Ishikawa (cell line): ENCODE results near the gene CNIH1.

Experiments
- CEBPB ChIP-seq: IDR thresholded peaks from 2 replicates; pipeline ENCODE4 v1.6.1; 2012
- CREB1 ChIP-seq: IDR thresholded peaks from 2 replicates; pipeline ENCODE4 v1.6.1; 2012; ENCODE audit warnings: low read depth
- EGR1 ChIP-seq: IDR thresholded peaks from 2 replicates; pipeline ENCODE4 v1.6.1; 2012
- EP300 ChIP-seq: IDR thresholded peaks from 2 replicates; pipeline ENCODE4 v1.6.1; 2012; ENCODE audit warnings: borderline replicate concordance
- FOXM1 ChIP-seq: IDR thresholded peaks from 2 replicates; pipeline ENCODE4 v1.6.1; 2012; ENCODE audit warnings: low read depth, borderline replicate concordance
- NFIC ChIP-seq: IDR thresholded peaks from 2 replicates; pipeline ENCODE4 v1.6.1; 2012
- RAD21 ChIP-seq: IDR thresholded peaks from 2 replicates; pipeline ENCODE4 v1.6.1; 2012; ENCODE audit warnings: low read depth
- TAF1 ChIP-seq: IDR thresholded peaks from 2 replicates; pipeline ENCODE4 v1.6.1; 2012; ENCODE audit warnings: low read depth, mild to moderate bottlenecking
- TCF12 ChIP-seq: IDR thresholded peaks from 2 replicates; pipeline ENCODE4 v1.6.1; 2012; ENCODE audit warnings: low read depth
- TEAD4 ChIP-seq: IDR thresholded peaks from 2 replicates; pipeline ENCODE4 v1.6.1; 2012
- USF1 ChIP-seq: IDR thresholded peaks from 2 replicates; pipeline ENCODE4 v1.6.1; 2012
- YY1 ChIP-seq: IDR thresholded peaks from 2 replicates; pipeline ENCODE4 v1.6.1; 2012; ENCODE audit warnings: low read depth
- ZBTB7A ChIP-seq: IDR thresholded peaks from 2 replicates; pipeline ENCODE4 v1.6.1; 2012; ENCODE audit warnings: low read depth
- TF ChIP-seq, protein P1 (sequence below): IDR thresholded peaks from 2 replicates; pipeline ENCODE4 v1.6.1; 2012; ENCODE audit warnings: low read depth, mild to moderate bottlenecking
- TF ChIP-seq, protein P2 (sequence below): IDR thresholded peaks from 2 replicates; pipeline ENCODE4 v1.6.1; 2012

The CNIH1 gene

GRCh38 chr14:54443981-54444380, 2.8 kb upstream of the CNIH1 start:
- no peak for TF ChIP-seq EGR1
- TF ChIP-seq RAD21, result no peak
- no peak for TF ChIP-seq TEAD4
- no peak for TF ChIP-seq TAF1
- TF ChIP-seq FOXM1, result no peak
- no peak for TF ChIP-seq TCF12
- TF ChIP-seq, protein P1, sequence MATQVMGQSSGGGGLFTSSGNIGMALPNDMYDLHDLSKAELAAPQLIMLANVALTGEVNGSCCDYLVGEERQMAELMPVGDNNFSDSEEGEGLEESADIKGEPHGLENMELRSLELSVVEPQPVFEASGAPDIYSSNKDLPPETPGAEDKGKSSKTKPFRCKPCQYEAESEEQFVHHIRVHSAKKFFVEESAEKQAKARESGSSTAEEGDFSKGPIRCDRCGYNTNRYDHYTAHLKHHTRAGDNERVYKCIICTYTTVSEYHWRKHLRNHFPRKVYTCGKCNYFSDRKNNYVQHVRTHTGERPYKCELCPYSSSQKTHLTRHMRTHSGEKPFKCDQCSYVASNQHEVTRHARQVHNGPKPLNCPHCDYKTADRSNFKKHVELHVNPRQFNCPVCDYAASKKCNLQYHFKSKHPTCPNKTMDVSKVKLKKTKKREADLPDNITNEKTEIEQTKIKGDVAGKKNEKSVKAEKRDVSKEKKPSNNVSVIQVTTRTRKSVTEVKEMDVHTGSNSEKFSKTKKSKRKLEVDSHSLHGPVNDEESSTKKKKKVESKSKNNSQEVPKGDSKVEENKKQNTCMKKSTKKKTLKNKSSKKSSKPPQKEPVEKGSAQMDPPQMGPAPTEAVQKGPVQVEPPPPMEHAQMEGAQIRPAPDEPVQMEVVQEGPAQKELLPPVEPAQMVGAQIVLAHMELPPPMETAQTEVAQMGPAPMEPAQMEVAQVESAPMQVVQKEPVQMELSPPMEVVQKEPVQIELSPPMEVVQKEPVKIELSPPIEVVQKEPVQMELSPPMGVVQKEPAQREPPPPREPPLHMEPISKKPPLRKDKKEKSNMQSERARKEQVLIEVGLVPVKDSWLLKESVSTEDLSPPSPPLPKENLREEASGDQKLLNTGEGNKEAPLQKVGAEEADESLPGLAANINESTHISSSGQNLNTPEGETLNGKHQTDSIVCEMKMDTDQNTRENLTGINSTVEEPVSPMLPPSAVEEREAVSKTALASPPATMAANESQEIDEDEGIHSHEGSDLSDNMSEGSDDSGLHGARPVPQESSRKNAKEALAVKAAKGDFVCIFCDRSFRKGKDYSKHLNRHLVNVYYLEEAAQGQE, result no peak
- TF ChIP-seq USF1, result no peak
- TF ChIP-seq, protein P2, sequence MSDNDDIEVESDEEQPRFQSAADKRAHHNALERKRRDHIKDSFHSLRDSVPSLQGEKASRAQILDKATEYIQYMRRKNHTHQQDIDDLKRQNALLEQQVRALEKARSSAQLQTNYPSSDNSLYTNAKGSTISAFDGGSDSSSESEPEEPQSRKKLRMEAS, result no peak
- TF ChIP-seq NFIC, result no peak
- TF ChIP-seq CEBPB, result no peak
- no peak for TF ChIP-seq EP300
- no peak for TF ChIP-seq YY1
- TF ChIP-seq ZBTB7A, result no peak
- TF ChIP-seq CREB1, result no peak

DNA sequence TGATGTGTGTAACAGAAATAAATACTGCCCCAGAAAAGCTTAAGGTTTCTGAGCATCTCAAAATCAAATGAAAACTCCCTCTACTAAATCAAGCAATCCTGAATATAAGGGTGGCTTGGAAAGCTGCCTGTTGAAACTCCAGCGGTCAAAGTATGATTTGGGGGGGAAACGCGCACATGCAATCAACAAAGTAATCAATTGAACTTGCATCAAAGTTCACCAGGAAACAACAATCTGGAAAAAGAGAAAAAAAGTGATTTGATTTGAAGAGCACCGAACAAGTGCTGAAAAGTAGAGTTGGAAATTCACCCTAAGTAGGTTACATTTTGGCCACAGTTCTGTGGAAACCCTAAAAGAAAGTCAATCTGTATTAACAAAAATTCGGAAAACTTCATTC, 700 bp downstream of the CNIH1 start:
- TF ChIP-seq FOXM1, result no peak
- no peak for TF ChIP-seq USF1
- no peak for TF ChIP-seq CEBPB
- TF ChIP-seq, protein P1, result no peak
- no peak for TF ChIP-seq YY1
- no peak for TF ChIP-seq EGR1
- no peak for TF ChIP-seq TAF1

GRCh38 chr14:54440037-54440436, 1.1 kb downstream of the CNIH1 start:
- no peak for TF ChIP-seq YY1
- no peak for TF ChIP-seq CEBPB
- TF ChIP-seq TAF1, result no peak
- TF ChIP-seq, protein P2, result no peak
- TF ChIP-seq FOXM1, result no peak
- no peak for TF ChIP-seq TCF12

DNA sequence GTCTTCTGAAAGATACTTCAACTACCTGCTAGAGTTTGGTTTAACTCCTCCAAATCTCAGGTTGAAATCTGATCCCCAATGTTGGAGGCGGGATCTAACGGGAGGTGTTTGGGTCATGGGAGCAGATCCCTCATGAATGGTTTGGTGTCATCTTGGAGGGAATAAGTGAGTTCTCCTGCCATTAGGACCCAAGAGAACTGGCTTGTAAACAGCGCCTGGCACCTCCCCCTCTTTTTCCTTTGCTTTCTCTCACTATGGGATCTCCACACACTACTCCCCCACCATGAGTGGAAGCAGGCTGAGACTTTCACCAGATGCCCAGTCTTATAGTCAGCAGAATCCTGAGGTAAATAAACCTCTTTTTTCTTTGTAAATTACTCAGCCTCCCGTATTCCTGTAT, 2.5 kb downstream of the CNIH1 start:
- TF ChIP-seq TCF12 (no peak), FOXM1 (no peak), EGR1 (no peak), NFIC (no peak), USF1 (no peak), TAF1 (no peak), YY1 (no peak), TEAD4 (no peak), EP300 (no peak)
- TF ChIP-seq, protein P2, result no peak

DNA sequence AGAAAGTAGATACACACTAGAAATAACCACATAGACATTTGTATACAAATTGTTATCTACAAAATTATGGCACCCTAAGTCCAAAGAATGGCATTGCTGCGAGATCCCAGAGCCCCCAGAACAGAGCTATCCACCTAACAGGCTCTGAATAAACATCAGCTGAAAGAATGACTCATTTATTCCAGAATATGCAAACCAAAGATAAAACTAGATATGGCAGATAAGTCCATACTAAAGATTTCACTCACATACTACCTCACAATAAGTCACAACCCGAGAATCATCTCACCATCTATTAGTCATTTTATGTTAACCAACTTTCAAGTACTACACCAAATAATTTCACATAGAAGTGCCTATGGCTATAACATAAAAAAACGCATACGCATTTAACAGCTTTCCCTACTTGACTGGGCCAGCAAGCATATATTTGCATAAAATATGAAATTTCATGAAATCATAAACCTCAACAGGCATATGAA, 5.6 kb downstream of the CNIH1 start:
- TF ChIP-seq, protein P2, result no peak
- TF ChIP-seq EP300, result no peak
- TF ChIP-seq CREB1, result no peak
- TF ChIP-seq TAF1, result no peak
- TF ChIP-seq CEBPB, result no peak
- no peak for TF ChIP-seq FOXM1
- TF ChIP-seq, protein P1, result no peak
- TF ChIP-seq EGR1, result no peak
- no peak for TF ChIP-seq ZBTB7A
- TF ChIP-seq TEAD4, result no peak
- no peak for TF ChIP-seq NFIC
